ENCODE results near the gene TFAP2D.

Gene TFAP2D

DNA sequence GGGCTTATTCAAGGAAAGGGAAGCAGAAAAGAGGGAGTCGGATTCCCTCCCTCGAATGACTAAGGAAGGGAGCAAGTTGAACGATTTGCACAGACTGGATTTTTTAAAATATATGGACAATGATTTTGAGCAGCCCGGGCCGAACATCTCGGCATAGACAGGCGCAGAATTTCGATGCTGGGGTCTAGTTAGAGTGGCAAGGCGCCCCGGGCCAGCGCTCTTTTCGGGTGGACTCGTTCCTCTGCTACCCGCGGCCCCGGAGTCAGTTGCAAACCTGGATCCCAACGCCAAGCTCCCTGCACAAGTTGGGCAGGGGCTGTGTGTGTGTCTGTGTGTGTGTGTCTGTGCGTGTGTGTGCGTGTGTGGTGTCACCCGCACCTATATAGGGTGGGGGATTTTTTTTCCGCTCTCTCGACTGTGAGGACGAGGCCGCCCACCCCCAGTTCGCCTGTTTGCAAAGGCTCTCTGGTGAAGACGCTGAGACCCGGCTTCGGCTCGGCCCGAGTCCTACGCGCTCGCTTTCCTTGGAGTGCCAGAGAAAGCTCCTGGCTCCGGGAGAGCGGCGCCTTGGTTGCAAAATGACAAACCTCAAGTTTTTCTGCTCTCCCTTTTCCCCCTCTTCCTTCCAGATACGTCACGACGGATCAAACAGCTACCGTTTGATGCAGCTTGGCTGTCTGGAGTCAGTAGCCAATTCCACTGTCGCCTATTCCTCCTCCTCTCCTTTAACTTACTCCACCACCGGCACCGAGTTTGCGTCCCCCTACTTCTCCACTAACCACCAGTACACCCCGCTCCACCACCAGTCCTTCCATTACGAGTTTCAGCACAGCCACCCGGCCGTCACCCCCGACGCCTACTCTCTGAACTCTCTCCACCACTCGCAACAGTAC lies 1.4 kb downstream of the TFAP2D start:
- no peak for TF ChIP-seq FOXP2 (optimal IDR thresholded peaks at IDR 0.05; ENCODE audit: borderline replicate concordance, extremely low read depth, extremely low read length, insufficient read depth)
- no peak for TF ChIP-seq REST (IDR thresholded peaks at IDR 0.05; ENCODE audit: insufficient read depth in 1 of 2, low read depth in 2 of 2, low read length in 2 of 2)
- TF ChIP-seq TAF1 (IDR thresholded peaks at IDR 0.05; ENCODE audit: borderline replicate concordance, insufficient read depth, low read length), result no peak
- TF ChIP-seq SIN3A (IDR thresholded peaks at IDR 0.05; ENCODE audit: borderline replicate concordance, insufficient read depth, low read length), result no peak
- TF ChIP-seq POLR2AphosphoS5 (IDR thresholded peaks at IDR 0.05; ENCODE audit: low read depth, low read length), result no peak

- TF ChIP-seq REST (IDR thresholded peaks at IDR 0.05; ENCODE audit: insufficient read depth in 1 of 2, low read depth in 2 of 2, low read length in 2 of 2) (no peak), TAF1 (IDR thresholded peaks at IDR 0.05; ENCODE audit: borderline replicate concordance, insufficient read depth, low read length) (no peak), SIN3A (IDR thresholded peaks at IDR 0.05; ENCODE audit: borderline replicate concordance, insufficient read depth, low read length) (no peak), FOXP2 (optimal IDR thresholded peaks at IDR 0.05; ENCODE audit: borderline replicate concordance, extremely low read depth, extremely low read length, insufficient read depth) (no peak), POLR2AphosphoS5 (IDR thresholded peaks at IDR 0.05; ENCODE audit: low read depth, low read length) (no peak)
Measured at GRCh38 chr6:50716899-50717509, 3.7 kb downstream of the TFAP2D start.

GRCh38 chr6:50717734-50718457 lies 4.6 kb downstream of the TFAP2D start:
- no peak for TF ChIP-seq FOXP2 (optimal IDR thresholded peaks at IDR 0.05; ENCODE audit: borderline replicate concordance, extremely low read depth, extremely low read length, insufficient read depth)
- no peak for TF ChIP-seq SIN3A (IDR thresholded peaks at IDR 0.05; ENCODE audit: borderline replicate concordance, insufficient read depth, low read length)
- TF ChIP-seq POLR2AphosphoS5 (IDR thresholded peaks at IDR 0.05; ENCODE audit: low read depth, low read length), result no peak
- no peak for TF ChIP-seq REST (IDR thresholded peaks at IDR 0.05; ENCODE audit: insufficient read depth in 1 of 2, low read depth in 2 of 2, low read length in 2 of 2)
- no peak for TF ChIP-seq TAF1 (IDR thresholded peaks at IDR 0.05; ENCODE audit: borderline replicate concordance, insufficient read depth, low read length)

DNA sequence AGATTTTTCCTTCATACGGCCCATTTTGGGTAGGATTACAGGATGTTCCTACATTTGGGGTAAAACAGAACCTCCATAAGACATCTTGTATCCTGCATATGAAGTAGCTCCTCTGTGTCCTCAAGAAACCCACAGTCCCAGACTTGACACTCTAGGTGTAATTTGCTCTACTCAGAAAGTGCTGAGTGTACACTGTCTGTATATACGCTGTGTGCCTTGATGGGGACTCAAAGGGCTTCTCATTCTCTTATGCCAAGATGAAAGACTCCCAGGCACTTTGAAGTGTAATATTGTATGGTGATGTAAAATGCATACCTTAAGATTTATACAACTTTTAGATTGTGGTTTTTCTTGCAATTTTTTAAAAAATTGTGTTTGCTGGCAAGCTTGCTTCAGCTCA lies 5.2 kb downstream of the TFAP2D start:
- TF ChIP-seq FOXP2 (optimal IDR thresholded peaks at IDR 0.05; ENCODE audit: borderline replicate concordance, extremely low read depth, extremely low read length, insufficient read depth), result no peak
- no peak for TF ChIP-seq SIN3A (IDR thresholded peaks at IDR 0.05; ENCODE audit: borderline replicate concordance, insufficient read depth, low read length)
- TF ChIP-seq REST (IDR thresholded peaks at IDR 0.05; ENCODE audit: insufficient read depth in 1 of 2, low read depth in 2 of 2, low read length in 2 of 2), result no peak
- TF ChIP-seq TAF1 (IDR thresholded peaks at IDR 0.05; ENCODE audit: borderline replicate concordance, insufficient read depth, low read length), result no peak
- no peak for TF ChIP-seq POLR2AphosphoS5 (IDR thresholded peaks at IDR 0.05; ENCODE audit: low read depth, low read length)
